B cell (primary cell): ENCODE measurements around the gene DAB1. TPM values are rescaled to one million over a fixed set of nuclear protein-coding genes. Genes with fewer than 3 reads are reported as not detected.

Experiments
- ATAC-seq: fragments of 200-7000 bp; cut with Tn5 transposase; one replicate; pipeline ENCODE4 v1.10.0; 2021; ENCODE audit warnings: low read depth, mild to moderate bottlenecking, moderate number of reproducible peaks, moderate library complexity
- CTCF ChIA-PET: fragments of 350-600 bp; sonication (Branson Sonifier 250); formaldehyde crosslinking; loops from one replicate; lab custom pipeline; 2021; ENCODE audit warnings: antibody characterized with exemption, inconsistent platforms; lab: Charles Lee
- POLR2A ChIA-PET: fragments of 350-600 bp; sonication (Branson Sonifier 250); formaldehyde crosslinking; loops from one replicate; lab custom pipeline; 2021; ENCODE audit warnings: antibody characterized with exemption; lab: Charles Lee
- DNase-seq: peaks from one replicate; pipeline ENCODE4 v3.0.0; 2013
- H2AFZ ChIP-seq: 2 replicates; pipeline ENCODE4 v1.6.1; 2012; ENCODE audit warnings: mild to moderate bottlenecking, low read depth, low read length; ENCODE audit not compliant: insufficient read depth, poor library complexity, severe bottlenecking
- H3K27ac ChIP-seq, 2 donors: 1 replicate in 1 of 2; 2 replicates in 1 of 2; pipeline ENCODE4 v1.5.1; 2012 to 2013; ENCODE audit warnings: low read length in 2 of 2, mild to moderate bottlenecking in 2 of 2, moderate library complexity in 1 of 2
- H3K27me3 ChIP-seq, 4 experiments: fragments of 200-600 bp in 1 of 4; sonication (generic) in 1 of 4; replicated peaks in 1 of 4; 1 replicate in 2 of 4; 2 replicates in 2 of 4; pipeline versions ENCODE4 v1.6.1 to v1.7.0; 2013 to 2016; ENCODE audit warnings: low read length in 3 of 4, mild to moderate bottlenecking in 2 of 4, mixed read lengths in 1 of 4, moderate library complexity in 1 of 4; ENCODE audit not compliant: insufficient read depth in 4 of 4, control insufficient read depth in 3 of 4; ENCODE audit errors: control extremely low read depth in 1 of 4
- H3K36me3 ChIP-seq, 2 experiments: replicated peaks in 1 of 2; 1 replicate in 1 of 2; 2 replicates in 1 of 2; pipeline versions ENCODE4 v1.6.1 to v1.7.1; 2013; ENCODE audit warnings: low read length in 1 of 2; ENCODE audit not compliant: insufficient read depth in 2 of 2, control insufficient read depth in 1 of 2; ENCODE audit errors: control extremely low read depth in 1 of 2, extremely low read depth in 1 of 2
- H3K4me1 ChIP-seq, 2 donors: fragments of 200-600 bp in 1 of 2; sonication (generic) in 1 of 2; 1 replicate in 1 of 2; 2 replicates in 1 of 2; pipeline versions ENCODE4 v1.5.1 to v1.6.1; 2013 to 2017; ENCODE audit warnings: low read length in 2 of 2; ENCODE audit not compliant: control insufficient read depth in 2 of 2, insufficient read depth in 2 of 2
- H3K4me2 ChIP-seq: replicated peaks from 2 replicates; pipeline ENCODE3; 2012; ENCODE audit warnings: mild to moderate bottlenecking, low read depth, low read length; ENCODE audit not compliant: poor library complexity, severe bottlenecking
- H3K4me3 ChIP-seq, 5 experiments: fragments of 200-600 bp in 1 of 5; sonication (generic) in 1 of 5; 1 replicate in 3 of 5; 2 replicates in 2 of 5; pipeline versions ENCODE4 v1.5.1 to v1.7.0; 2011 to 2016; ENCODE audit warnings: low read length in 4 of 5, mild to moderate bottlenecking in 4 of 5, low read depth in 2 of 5, control low read depth in 1 of 5, moderate library complexity in 1 of 5; ENCODE audit not compliant: insufficient read depth in 1 of 5; ENCODE audit errors: control extremely low read depth in 1 of 5, extremely low read depth in 1 of 5
- H3K79me2 ChIP-seq: fragments of 200-600 bp; sonication (generic); one replicate; pipeline ENCODE4 v1.6.0; 2016; ENCODE audit warnings: low read length; ENCODE audit not compliant: control insufficient read depth, insufficient read depth
- H3K9ac ChIP-seq: fragments of 200-600 bp; sonication (generic); 2 replicates; pipeline ENCODE4 v1.6.1; 2017; ENCODE audit warnings: mild to moderate bottlenecking, low read length, moderate library complexity
- H3K9me3 ChIP-seq, 3 donors: one replicate each; pipeline versions ENCODE4 v1.6.1 to v1.7.1; 2013; ENCODE audit warnings: low read length in 2 of 3; ENCODE audit not compliant: control insufficient read depth in 2 of 3, insufficient read depth in 1 of 3; ENCODE audit errors: control extremely low read depth in 1 of 3
- H4K20me1 ChIP-seq: 2 replicates; pipeline ENCODE4 v1.6.0; 2012; ENCODE audit warnings: mild to moderate bottlenecking, low read length; ENCODE audit not compliant: insufficient read depth, control insufficient read depth, poor library complexity, severe bottlenecking
- H3K27ac Mint-ChIP-seq: one replicate; pipeline ENCODE4 v1.8.0; 2021; ENCODE audit warnings: mixed read lengths
- H3K27me3 Mint-ChIP-seq: one replicate; pipeline ENCODE4 v1.8.0; 2021; ENCODE audit warnings: mixed read lengths
- H3K4me1 Mint-ChIP-seq: one replicate; pipeline ENCODE4 v1.8.0; 2021; ENCODE audit warnings: mixed read lengths
- H3K4me3 Mint-ChIP-seq: one replicate; pipeline ENCODE4 v1.8.0; 2021; ENCODE audit warnings: mixed read lengths
- H3K9me3 Mint-ChIP-seq: one replicate; pipeline ENCODE4 v1.8.0; 2022; ENCODE audit warnings: mixed read lengths; ENCODE audit not compliant: insufficient read depth
- CTCF ChIP-seq: fragments of 200-600 bp; IDR thresholded peaks from one replicate; pipeline ENCODE4 v1.8.0; 2022; ENCODE audit warnings: antibody characterized with exemption, mild to moderate bottlenecking
- EZH2 ChIP-seq: IDR thresholded peaks from 2 replicates; pipeline ENCODE4 v1.6.1; 2012; ENCODE audit warnings: borderline replicate concordance, low read depth, mild to moderate bottlenecking, moderate library complexity, low read length; ENCODE audit not compliant: insufficient read depth, poor library complexity, severe bottlenecking
- WGBS: methylation state at CpG from one replicate; pipeline ENCODE4 v1.1.5; 2013; ENCODE audit warnings: missing lambda C conversion rate; ENCODE audit not compliant: insufficient coverage; 5-methylcytosine and 5-hydroxymethylcytosine counted together
- intact Hi-C: fragments of 100-400 bp; cut with micrococcal nuclease; formaldehyde crosslinking; loops from one replicate; pipeline ENCODE4 v1.10.0; 2022
- polyA plus RNA-seq: library from polyadenylated mRNA; depleted of rRNA; stranded (reverse); fragments of >200 nt; gene quantifications from 2 replicates; pipeline ENCODE4 v1.2.3, GENCODE V29; 2012
- total RNA-seq, 2 donors: library from RNA; stranded (reverse); fragments of 120-200 nt in 1 of 2; gene quantifications; 1 replicate in 1 of 2; 2 replicates in 1 of 2; pipeline versions ENCODE4 v1.2.3 to v1.2.4, GENCODE V29; 2013 to 2022

DAB1 gene
- total and polyA plus RNA-seq, 2 donors (not counting 1 experiment from before 2014, with no cell fraction given): not detected

DNA sequence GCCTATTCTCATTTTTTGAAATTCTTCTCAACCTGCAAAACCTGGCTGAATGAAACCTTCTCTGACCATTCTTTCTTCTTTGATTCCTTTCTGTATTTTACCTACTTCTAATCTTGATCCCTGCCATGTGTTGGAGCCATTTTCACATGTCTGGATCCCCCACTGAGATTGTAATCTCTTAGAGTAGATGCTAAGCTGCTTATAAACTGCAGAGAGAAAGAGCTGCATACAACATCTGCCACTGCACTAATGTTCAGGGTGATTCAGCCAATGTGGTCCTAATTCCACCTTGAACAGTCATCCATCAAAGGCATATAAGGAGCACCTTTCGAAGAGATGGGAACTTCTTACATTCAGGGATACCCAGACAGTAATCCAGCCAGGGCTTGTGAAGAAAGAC lies 16.2 kb upstream of the DAB1 start:
- Histone ChIP-seq H3K4me1 (no peaks in the 10 kb centered on the region), H4K20me1 (no peaks in the 10 kb centered on the region), H2AFZ (no peak overlapping the region), H3K79me2 (no peaks in the 10 kb centered on the region), H3K9me3 (no peaks in the 10 kb centered on the region), H3K27ac (no peak overlapping the region), H3K4me3 (no peak overlapping the region), H3K4me2 (no peak overlapping the region), H3K9ac (no peak overlapping the region), H3K36me3 (no peaks in the 10 kb centered on the region), H3K27me3 (no peaks in the 10 kb centered on the region)
- CTCF ChIA-PET: no interaction called here
- no peak for ATAC-seq
- no peak overlapping the region for H3K27ac Mint-ChIP-seq
- H3K4me1 Mint-ChIP-seq: no peaks in the 10 kb centered on the region
- no peaks in the 10 kb centered on the region for H3K9me3 Mint-ChIP-seq
- POLR2A ChIA-PET: no interaction called here
- no peak overlapping the region for H3K4me3 Mint-ChIP-seq
- no peaks in the 10 kb centered on the region for H3K27me3 Mint-ChIP-seq
- intact Hi-C loops: no loop called here
- no CpG with 5 or more reads among the region's 1 CpG for WGBS
- no peak for DNase-seq
- TF ChIP-seq EZH2 (no peak), CTCF (no peak)

DNA sequence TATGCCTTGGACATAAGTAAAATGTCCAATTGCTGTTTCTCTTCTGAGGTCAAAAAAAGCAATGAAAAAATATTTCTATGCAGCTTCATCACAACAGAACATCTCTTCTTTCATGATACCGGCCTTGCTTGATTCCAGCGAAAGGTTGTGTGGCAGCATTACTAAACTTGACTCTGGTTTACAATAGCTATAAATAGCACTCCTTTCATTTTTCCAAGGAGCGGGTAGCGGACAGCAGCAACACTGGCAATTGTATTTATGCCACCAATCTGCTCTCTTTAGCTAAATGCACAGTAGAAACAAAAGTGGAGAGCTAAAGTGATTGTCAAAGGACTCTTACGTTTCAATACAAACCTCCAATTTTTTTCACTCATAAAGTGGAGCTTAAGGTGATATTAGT lies 7.5 kb upstream of the DAB1 start:
- Mint-ChIP-seq H3K27me3 (peaks cover 15% of the 10 kb centered on the region), H3K9me3 (peaks cover 3% of the 10 kb centered on the region), H3K27ac (no peak overlapping the region), H3K4me3 (no peak overlapping the region), H3K4me1 (no peaks in the 10 kb centered on the region)
- H3K27ac ChIP-seq: no peak overlapping the region
- ATAC-seq: no peak
- ChIA-PET CTCF (interaction anchor here (0.8 kb wide), 1 partner anchor 36 kb away, joined by 3 read pairs; no protein-coding TSS in a partner anchor), POLR2A (no interaction called here)
- no peak overlapping the region for H3K4me3 ChIP-seq
- DNase-seq: no peak
- intact Hi-C loops: no loop called here
- no peak overlapping the region for H3K4me2 ChIP-seq
- H3K27me3 ChIP-seq: no peaks in the 10 kb centered on the region
- peaks cover 0 to 1% (median 0%) of the 10 kb centered on the region in 3 donors for H3K9me3 ChIP-seq
- WGBS: 94% methylated on average over 4 of the region's 5 CpGs
- no peaks in the 10 kb centered on the region for H4K20me1 ChIP-seq
- H3K36me3 ChIP-seq: no peaks in the 10 kb centered on the region
- no peaks in the 10 kb centered on the region for H3K4me1 ChIP-seq
- H2AFZ ChIP-seq: no peak overlapping the region
- no peaks in the 10 kb centered on the region for H3K79me2 ChIP-seq
- TF ChIP-seq EZH2 (no peak), CTCF (no peak)
- no peak overlapping the region for H3K9ac ChIP-seq
